Pancreas (tissue), 10 donors: ENCODE measurements around the gene TCTN3. TPM values are rescaled to one million over a fixed set of nuclear protein-coding genes. Genes with fewer than 3 reads are reported as not detected.

Experiments used
- ATAC-seq, 4 donors: fragments of 200-7000 bp; cut with Tn5 transposase; one replicate each; pipeline versions ENCODE4 v1.8.0 to v1.9.1; 2020; ENCODE audit warnings: mild to moderate bottlenecking in 4 of 4, moderate library complexity in 4 of 4
- DNase-seq, 6 donors: peaks; one replicate each; pipeline ENCODE4 v3.0.0-alpha.2; 2020
- FAIRE-seq: peaks from 2 replicates; lab custom pipeline; 2012; peaks lifted over from hg19 to GRCh38; lab: Jason Lieb, UNC
- H3K27ac ChIP-seq, 4 donors: fragments of 200-600 bp; sonication (generic); 1 replicate in 3 of 4; 2 replicates in 1 of 4; pipeline versions ENCODE4 v1.5.0 to v1.8.0; 2020
- H3K27me3 ChIP-seq, 4 donors: fragments of 200-600 bp; one replicate each; pipeline ENCODE4 v1.8.0; 2021
- H3K36me3 ChIP-seq, 3 donors: fragments of 200-600 bp; sonication (generic) in 1 of 3; one replicate each; pipeline versions ENCODE4 v1.5.0 to v1.8.0; 2020 to 2021
- H3K4me1 ChIP-seq, 3 donors: fragments of 200-600 bp; one replicate each; pipeline ENCODE4 v1.8.0; 2021
- H3K4me3 ChIP-seq, 4 donors: fragments of 200-600 bp; sonication (generic) in 2 of 4; one replicate each; pipeline versions ENCODE4 v1.5.0 to v1.8.0; 2020 to 2021
- H3K9me3 ChIP-seq, 4 donors: fragments of 200-600 bp; one replicate each; pipeline ENCODE4 v1.8.0; 2021
- WGBS, 2 donors: extraction: QIAGEN DNeasy Blood & Tissue Kit; methylation state at CpG; one replicate each; pipeline ENCODE4 v1.1.7; 2013; 5-methylcytosine and 5-hydroxymethylcytosine counted together
- intact Hi-C, 3 donors: fragments of 100-400 bp; cut with DNase I; formaldehyde crosslinking; loops; one replicate each; pipeline versions ENCODE4 v1.11.1 to v1.14.2; 2022
- polyA plus RNA-seq, 2 donors: library from polyadenylated mRNA; stranded (reverse); fragments of 200-250 nt; gene quantifications; one replicate each; pipeline ENCODE4 v1.2.3, GENCODE V29; 2013
- total RNA-seq, 6 donors: library from RNA; stranded (reverse); fragmentation: NEBNext Ultra II Directional in 4 of 6; extraction: Animal tissue kit (Norgen Biotek cat#: 25700) in 4 of 6; gene quantifications; one replicate each; pipeline versions ENCODE4 v1.2.1 to v1.2.4, GENCODE V29; 2021 to 2023
- TF ChIP-seq, protein P1 (sequence below), 4 donors: fragments of 200-600 bp; sonication (generic) in 3 of 4; IDR thresholded peaks; one replicate each; pipeline versions ENCODE4 v1.5.0 to v1.8.0; 2021; ENCODE audit warnings: antibody characterized with exemption in 4 of 4
- donor health status: healthy with polysubstance abuse.
- donor health status: DM: no; HTN: no; CAD: no; lungs with moderate emphysema.
- donor health status: DM: no; HTN: no; CAD: no.
- donor health status: control.
- donor health status: control.
- donor health status: Bipolar disorder and iron deficiency.
- donor health status: DM: yes; HTN: yes; CAD: no.
- donor health status: DM: no; HTN: no; CAD: no.
- donor health status: DM: no; HTN: no; CAD: no.
- donor health status: DM: yes; HTN: yes; CAD: no.

TCTN3 gene
- total and polyA plus RNA-seq, 8 donors = 8.1 to 25.5 (median 16.0) TPM

DNA sequence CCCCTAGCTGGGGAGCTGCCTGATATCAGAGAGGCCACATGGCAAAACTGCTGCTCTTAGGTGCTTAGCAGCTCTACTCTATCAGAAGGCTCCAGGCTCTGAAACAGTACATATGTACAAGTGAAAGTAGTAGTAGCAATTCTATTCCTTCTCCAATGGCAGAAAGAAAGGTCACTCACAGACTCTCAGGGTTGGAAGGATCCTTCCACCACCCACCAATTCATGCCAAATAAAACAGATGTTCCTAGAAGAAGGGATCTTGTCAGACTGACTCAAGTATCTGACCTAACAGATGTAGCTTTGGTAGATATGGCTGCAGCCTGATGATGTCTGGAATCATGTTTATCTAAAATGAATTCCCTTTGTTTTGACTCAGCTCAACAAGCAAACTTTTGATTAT lies 29.2 kb downstream of the TCTN3 start:
- no peak for ATAC-seq
- intact Hi-C loops = no loop called here
- Histone ChIP-seq H3K27ac (no peak overlapping the region), H3K9me3 (no peaks in the 10 kb centered on the region), H3K4me3 (no peak overlapping the region), H3K27me3 (no peaks in the 10 kb centered on the region), H3K4me1 (no peaks in the 10 kb centered on the region), H3K36me3 (peaks cover 0 to 6% (median 0%) of the 10 kb centered on the region in 3 donors)
- no peak for DNase-seq
- TF ChIP-seq, protein P1, sequence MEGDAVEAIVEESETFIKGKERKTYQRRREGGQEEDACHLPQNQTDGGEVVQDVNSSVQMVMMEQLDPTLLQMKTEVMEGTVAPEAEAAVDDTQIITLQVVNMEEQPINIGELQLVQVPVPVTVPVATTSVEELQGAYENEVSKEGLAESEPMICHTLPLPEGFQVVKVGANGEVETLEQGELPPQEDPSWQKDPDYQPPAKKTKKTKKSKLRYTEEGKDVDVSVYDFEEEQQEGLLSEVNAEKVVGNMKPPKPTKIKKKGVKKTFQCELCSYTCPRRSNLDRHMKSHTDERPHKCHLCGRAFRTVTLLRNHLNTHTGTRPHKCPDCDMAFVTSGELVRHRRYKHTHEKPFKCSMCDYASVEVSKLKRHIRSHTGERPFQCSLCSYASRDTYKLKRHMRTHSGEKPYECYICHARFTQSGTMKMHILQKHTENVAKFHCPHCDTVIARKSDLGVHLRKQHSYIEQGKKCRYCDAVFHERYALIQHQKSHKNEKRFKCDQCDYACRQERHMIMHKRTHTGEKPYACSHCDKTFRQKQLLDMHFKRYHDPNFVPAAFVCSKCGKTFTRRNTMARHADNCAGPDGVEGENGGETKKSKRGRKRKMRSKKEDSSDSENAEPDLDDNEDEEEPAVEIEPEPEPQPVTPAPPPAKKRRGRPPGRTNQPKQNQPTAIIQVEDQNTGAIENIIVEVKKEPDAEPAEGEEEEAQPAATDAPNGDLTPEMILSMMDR (IDR thresholded peaks at IDR 0.05) = no peak
- FAIRE-seq = no peak

DNA sequence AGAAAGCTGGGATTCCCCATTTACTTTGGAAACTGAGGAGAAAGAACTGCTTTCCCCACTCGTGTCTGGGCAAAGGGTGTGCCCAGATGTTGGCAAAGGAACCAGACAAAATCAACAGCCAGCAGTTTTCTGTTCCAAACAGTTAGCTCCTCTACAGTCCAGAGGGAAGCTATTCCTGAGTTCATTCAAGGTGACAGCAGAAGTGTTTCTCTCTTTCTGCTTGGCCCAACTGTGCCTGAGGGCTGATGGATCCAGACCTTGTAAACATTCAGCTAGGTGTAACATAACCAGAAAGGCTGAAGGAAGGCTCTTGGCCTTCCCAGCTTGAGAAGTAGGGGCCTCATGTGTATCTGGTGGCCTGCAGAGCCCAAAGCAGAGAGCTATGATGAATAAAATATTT lies 30.2 kb downstream of the TCTN3 start:
- TF ChIP-seq, protein P1 (IDR thresholded peaks at IDR 0.05) = no peak
- 21 to 33% methylated on average over 1 of the region's 1 CpG for WGBS, 2 donors
- intact Hi-C loops = no loop called here
- no peak for DNase-seq
- Histone ChIP-seq H3K27ac (no peak overlapping the region), H3K9me3 (no peaks in the 10 kb centered on the region), H3K4me1 (no peaks in the 10 kb centered on the region), H3K27me3 (no peaks in the 10 kb centered on the region), H3K36me3 (peaks cover 0 to 6% (median 0%) of the 10 kb centered on the region in 3 donors), H3K4me3 (no peak overlapping the region)
- no peak for ATAC-seq
- FAIRE-seq = no peak

DNA sequence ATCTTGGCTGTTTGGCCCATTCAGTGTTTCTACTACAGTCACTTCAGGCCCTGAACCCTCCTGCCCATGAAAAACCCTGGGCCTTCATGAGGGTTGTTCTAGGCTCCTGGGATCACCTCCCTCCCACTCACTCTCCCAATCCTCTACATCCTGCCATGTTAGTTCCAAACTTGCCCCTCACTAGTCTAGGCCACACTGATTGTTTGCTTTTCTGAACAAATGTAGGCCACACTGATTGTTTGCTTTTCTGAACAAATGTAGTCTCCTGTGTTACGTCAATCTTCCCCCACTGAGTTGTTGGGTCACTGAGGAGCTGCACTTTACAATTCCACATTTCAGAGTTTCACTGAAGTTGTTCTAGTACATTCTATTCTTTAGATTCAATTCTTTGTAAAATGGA lies 31.9 kb downstream of the TCTN3 start:
- no peaks in the 10 kb centered on the region for H3K4me1 ChIP-seq
- TF ChIP-seq, protein P1 (IDR thresholded peaks at IDR 0.05) = no peak
- H3K36me3 ChIP-seq = peaks cover 0 to 6% (median 0%) of the 10 kb centered on the region in 3 donors
- H3K27ac ChIP-seq = peak overlapping the region in 1 of 4 donors; percentile 31
- H3K4me3 ChIP-seq = no peak overlapping the region
- intact Hi-C loops = no loop called here
- FAIRE-seq (no peak), ATAC-seq (peak; percentile 13 to 74 (median 36)), DNase-seq (no peak)
- 27% methylated on average over 1 of the region's 1 CpG for WGBS, 2 donors
- H3K9me3 ChIP-seq = no peaks in the 10 kb centered on the region
- H3K27me3 ChIP-seq = no peaks in the 10 kb centered on the region

DNA sequence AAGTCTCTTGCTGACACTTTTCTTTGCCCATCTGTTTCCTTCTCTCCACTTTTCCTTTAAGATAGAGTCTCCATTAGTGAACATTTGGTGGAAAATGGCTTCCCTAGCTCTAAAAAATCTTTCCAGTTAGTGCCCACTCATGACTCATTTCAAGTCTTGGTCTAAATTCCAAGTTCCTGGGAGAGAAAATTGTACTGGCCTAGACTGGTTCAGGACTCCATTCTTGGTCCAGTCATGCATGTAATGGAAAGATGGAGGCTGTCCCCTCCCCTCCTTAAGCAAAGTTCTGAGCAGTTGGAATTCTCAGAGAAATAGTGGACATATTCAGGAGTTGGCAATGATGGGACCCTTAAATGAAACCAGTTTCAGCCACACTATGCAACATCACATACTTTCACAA lies 33.4 kb downstream of the TCTN3 start:
- Histone ChIP-seq H3K9me3 (no peaks in the 10 kb centered on the region), H3K36me3 (peaks cover 0 to 6% (median 0%) of the 10 kb centered on the region in 3 donors), H3K27me3 (no peaks in the 10 kb centered on the region), H3K4me3 (no peak overlapping the region), H3K27ac (no peak overlapping the region), H3K4me1 (no peaks in the 10 kb centered on the region)
- TF ChIP-seq, protein P1 (IDR thresholded peaks at IDR 0.05) = no peak
- intact Hi-C loops = no loop called here
- FAIRE-seq (no peak), ATAC-seq (no peak), DNase-seq (no peak)

DNA sequence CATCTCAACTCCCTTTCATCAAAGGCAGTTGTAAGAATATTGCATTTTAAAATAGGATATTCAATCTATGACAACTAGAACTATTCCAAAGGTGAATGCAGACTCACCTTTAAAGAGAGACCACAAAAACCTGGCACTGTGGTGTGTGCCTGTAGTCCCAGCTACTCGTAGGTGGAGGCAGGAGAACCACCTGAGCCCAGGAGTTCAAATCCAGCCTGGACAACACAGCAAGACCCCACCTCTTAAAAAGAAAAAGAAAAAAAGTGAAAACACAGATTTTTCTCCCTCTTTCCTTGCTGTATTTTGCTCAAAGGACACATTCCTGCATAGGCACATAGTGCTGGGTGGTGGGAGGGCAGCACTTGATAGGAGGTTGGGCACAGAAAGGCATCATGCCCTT lies 36.5 kb downstream of the TCTN3 start:
- Histone ChIP-seq H3K9me3 (no peaks in the 10 kb centered on the region), H3K4me1 (peaks cover 0 to 12% (median 0%) of the 10 kb centered on the region in 3 donors), H3K36me3 (peaks cover 0 to 2% (median 0%) of the 10 kb centered on the region in 3 donors), H3K27me3 (no peaks in the 10 kb centered on the region), H3K4me3 (peak overlapping the region; percentile 69 to 99 (median 92)), H3K27ac (peak overlapping the region in 1 of 4 donors; percentile 86)
- 34 to 63% methylated on average over 1 of the region's 1 CpG for WGBS, 2 donors
- ATAC-seq (no peak), DNase-seq (no peak), FAIRE-seq (no peak)
- TF ChIP-seq, protein P1 (IDR thresholded peaks at IDR 0.05) = no peak
- intact Hi-C loops = no loop called here
